SH-SY5Y (cell line): ENCODE measurements around the gene AACS.

Experiments used
- GATA2 ChIP-seq: IDR thresholded peaks from 2 replicates; pipeline ENCODE4 v1.6.1; 2011; ENCODE audit warnings: mild to moderate bottlenecking, low read depth, low read length
- GATA3 ChIP-seq: IDR thresholded peaks from 2 replicates; pipeline ENCODE4 v1.6.1; 2011; ENCODE audit warnings: low read depth, mild to moderate bottlenecking, low read length, moderate library complexity

GRCh38 chr12:125135906-125136305 lies 70.7 kb downstream of the AACS start:
- TF ChIP-seq GATA3 (no peak), GATA2 (no peak)
